ENCODE results near the gene KCNE4. TPM values are rescaled to one million over a fixed set of nuclear protein-coding genes. Genes with fewer than 3 reads are reported as not detected.

Gene KCNE4
- total and polyA plus RNA-seq, 9 of the 15 experiments (the other 6 are each of a cell fraction or from before 2014, with no cell fraction given) = not detected

GRCh38 chr2:223058952-223059716 is 7.1 kb downstream of the KCNE4 start:
- Histone ChIP-seq H3K27ac (ENCODE audit: extremely low read depth, low read depth, low read length) (peak overlapping the region; percentile 65; the same call in 2 of the 3 replicates), H2AFZ (ENCODE audit: low read depth, low read length) (peak overlapping the region; percentile 51; the same call in 1 of the 2 replicates), H3K9me3 (replicated peaks; ENCODE audit: control insufficient read depth, insufficient read depth, low read depth, low read length) (no peaks in the 10 kb centered on the region), H4K20me1 (replicated peaks; ENCODE audit: control insufficient read depth, insufficient read depth, low read length) (no peaks in the 10 kb centered on the region), H3K4me1 (replicated peaks in 1 of 2; ENCODE audit: control insufficient read depth in 2 of 2, insufficient read depth in 2 of 2, low read length in 2 of 2) (peaks cover 3 to 44% of the 10 kb centered on the region in 2 experiments; a peak in 3 of 5 replicates), H3K9ac (ENCODE audit: insufficient read depth in 1 of 2, low read depth in 2 of 2, low read length in 2 of 2) (peak overlapping the region in 1 of 2 experiments; percentile 42; a peak in 1 of 4 replicates), H3K4me2 (ENCODE audit: insufficient read depth, low read length) (peak overlapping the region; percentile 47; the same call in 1 of the 2 replicates), H3K79me2 (ENCODE audit: control insufficient read depth, insufficient read depth, low read length) (no peaks in the 10 kb centered on the region), H3K36me3 (ENCODE audit: control insufficient read depth, insufficient read depth, low read length) (no peaks in the 10 kb centered on the region), H3K4me3 (no peak overlapping the region), H3K9me1 (ENCODE audit: control insufficient read depth, insufficient read depth, low read length) (no peaks in the 10 kb centered on the region), H3K27me3 (ENCODE audit: control insufficient read depth in 2 of 2, insufficient read depth in 2 of 2, low read length in 2 of 2) (no peaks in the 10 kb centered on the region)
- CTCF ChIA-PET (ENCODE audit: low intra/inter-chr PET ratio) = no interaction called here
- ATAC-seq (peak; percentile 91), FAIRE-seq (peak; percentile 95), DNase-seq (ENCODE audit: extremely low read depth in 1 of 4, low spot score in 3 of 4) (peak; percentile 48 to 87 (median 66))
- WGBS (ENCODE audit: insufficient coverage, low coverage, missing lambda C conversion rate) = 6% methylated on average over 2 of the region's 2 CpGs
- intact Hi-C loops (cut with micrococcal nuclease) (loop anchor here (1.0 kb wide), 1 partner anchor 42 kb away; no protein-coding TSS in a partner anchor), in situ Hi-C loops (cut with MboI) (no loop called here)
- POLR2A ChIA-PET = interaction anchor here (1.0 to 1.1 kb wide), 2 partner anchors 10 to 26 kb away, joined by 3 to 4 read pairs; no protein-coding TSS in a partner anchor
- no TSS peak for BruUV-seq (replicated peaks)
- TF ChIP-seq MTA2 (IDR thresholded peaks at IDR 0.05; ENCODE audit: low read depth) = peak; percentile 75
- peak; percentile 74 for TF ChIP-seq USF1 (CRISPR knock-in tag; IDR thresholded peaks at IDR 0.05)
- peak in 1 of 2 experiments; percentile 19 for TF ChIP-seq NCOA2 (IDR thresholded peaks at IDR 0.05; ENCODE audit: partially characterized antibody in 2 of 2)
- peak; percentile 86 for TF ChIP-seq TAL1 (IDR thresholded peaks at IDR 0.05)
- peak; percentile 76; the same call in 1 of the 2 replicates for TF ChIP-seq RAD51 (IDR thresholded peaks at IDR 0.05; ENCODE audit: borderline replicate concordance, low read depth)
- TF ChIP-seq TCF3 (CRISPR knock-in tag; IDR thresholded peaks at IDR 0.05) = peak; percentile 90
- peak; percentile 71; the same call in 1 of the 2 replicates for TF ChIP-seq CTBP1 (IDR thresholded peaks at IDR 0.05; ENCODE audit: borderline replicate concordance)
- TF ChIP-seq RCOR1 (IDR thresholded peaks at IDR 0.05; ENCODE audit: borderline replicate concordance in 1 of 2, low read depth in 2 of 2, low read length in 2 of 2) = peak; percentile 72 to 86; a peak in 3 of 4 replicates
- TF ChIP-seq JUNB (CRISPR knock-in tag; conservative IDR thresholded peaks at IDR 0.05) = no peak
- no peak; the same call in 1 of the 2 replicates for TF ChIP-seq SP1 (CRISPR knock-in tag; IDR thresholded peaks at IDR 0.05)
- peak in 1 of 2 experiments; percentile 51; a peak in 1 of 4 replicates for TF ChIP-seq ARNT (IDR thresholded peaks at IDR 0.05)
- TF ChIP-seq SMARCE1 (IDR thresholded peaks at IDR 0.05) = peak; percentile 89
- TF ChIP-seq FIP1L1 (IDR thresholded peaks at IDR 0.05; ENCODE audit: low read depth, low read length, poor library complexity, severe bottlenecking) = no peak
- TF ChIP-seq ATF6 (CRISPR knock-in tag; IDR thresholded peaks at IDR 0.05) = no peak
- TF ChIP-seq MAFF (IDR thresholded peaks at IDR 0.05; ENCODE audit: low read length) = peak; percentile 75
- 0 out of 2 replicates have a peak, but pooled peaks have one; percentile 27 for TF ChIP-seq MYNN (IDR thresholded peaks at IDR 0.05)
- TF ChIP-seq MYNN (CRISPR knock-in tag; IDR thresholded peaks at IDR 0.05) = no peak
- peak; percentile 43 for TF ChIP-seq CCNT2 (IDR thresholded peaks at IDR 0.05; ENCODE audit: borderline replicate concordance, extremely low read depth, insufficient read length, low read depth, low read length)
- TF ChIP-seq ATF3 (IDR thresholded peaks at IDR 0.05) = peak; percentile 87
- no peak; the same call in 1 of the 2 replicates for TF ChIP-seq ATF3 (CRISPR knock-in tag; conservative IDR thresholded peaks at IDR 0.05)
